Activated CD8-positive, alpha-beta memory T cell treated with anti-CD3 and anti-CD28 coated beads for 24 hours (primary cell): ENCODE data around the gene ACAD8.

Source experiments
- DNase-seq: peaks from one replicate; pipeline ENCODE4 v3.0.0-alpha.2; 2020

ACAD8 gene

DNA sequence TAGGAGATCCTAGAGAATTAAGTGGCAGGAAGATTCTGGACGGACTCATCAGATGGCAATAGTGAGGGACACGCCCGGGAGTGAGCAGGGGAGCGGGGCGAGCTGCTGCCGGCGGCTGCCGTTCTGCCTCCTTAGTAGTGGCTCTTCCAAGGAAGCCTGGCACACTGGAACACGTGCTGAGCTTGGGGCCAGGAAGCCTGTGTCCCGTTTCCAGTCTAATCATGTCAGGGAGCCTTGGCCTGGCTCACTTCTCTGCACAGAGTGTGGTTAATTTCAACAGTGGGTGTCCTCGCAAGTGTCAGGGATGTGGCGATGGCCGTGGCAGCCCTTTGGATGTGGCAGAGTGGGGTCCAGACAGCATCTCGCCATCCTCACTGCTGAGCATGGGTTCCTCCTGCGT, 39.3 kb downstream of the ACAD8 start:
- no peak for DNase-seq

DNA sequence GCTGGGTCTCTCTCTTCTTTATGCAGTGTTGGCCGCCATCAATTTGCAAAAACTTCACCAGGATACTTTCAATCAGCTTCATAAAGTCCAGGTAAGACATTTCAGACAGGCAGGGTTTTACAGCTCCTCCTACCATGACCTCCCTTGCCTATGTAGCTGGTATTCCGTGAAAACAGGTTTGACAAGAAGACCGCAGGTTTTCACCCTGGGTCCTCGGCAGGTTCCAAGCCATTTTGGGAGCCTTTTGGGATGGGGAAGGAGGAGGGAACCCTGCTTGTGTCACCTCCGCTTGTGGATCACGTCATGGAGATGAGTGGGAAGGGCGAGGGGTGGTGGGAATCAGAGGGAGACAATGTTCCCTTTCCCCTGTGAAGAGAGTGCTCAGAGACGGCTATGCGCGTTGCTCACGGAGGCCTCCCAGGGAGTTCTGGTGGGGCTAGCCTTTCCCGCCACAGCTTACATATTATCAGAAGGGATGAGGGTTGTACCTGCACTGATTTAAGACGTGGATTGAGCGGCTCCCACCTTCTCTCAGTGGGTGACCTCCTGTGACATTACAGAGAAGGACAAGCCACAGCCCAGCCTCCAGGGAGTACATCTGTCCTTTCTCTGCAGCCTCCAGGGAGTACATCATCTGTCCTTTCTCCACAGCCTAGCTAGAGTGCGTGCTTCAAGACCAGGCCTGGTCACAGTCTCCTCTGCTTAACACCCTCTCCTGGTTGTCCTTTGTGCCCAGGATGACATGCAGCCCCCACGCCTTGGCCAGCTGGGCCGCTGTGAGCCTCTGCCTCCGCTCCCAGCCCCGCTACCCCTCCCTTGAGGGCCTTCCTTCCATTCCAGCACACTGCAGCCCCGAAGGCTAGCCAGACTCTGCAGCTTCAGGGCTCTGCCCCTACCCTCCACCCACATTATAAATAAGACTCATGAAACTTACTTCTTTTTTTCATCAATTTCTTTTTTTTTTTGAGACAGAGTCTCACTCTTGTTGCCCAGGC, 40.0 kb downstream of the ACAD8 start:
- peak; percentile 35 for DNase-seq

DNA sequence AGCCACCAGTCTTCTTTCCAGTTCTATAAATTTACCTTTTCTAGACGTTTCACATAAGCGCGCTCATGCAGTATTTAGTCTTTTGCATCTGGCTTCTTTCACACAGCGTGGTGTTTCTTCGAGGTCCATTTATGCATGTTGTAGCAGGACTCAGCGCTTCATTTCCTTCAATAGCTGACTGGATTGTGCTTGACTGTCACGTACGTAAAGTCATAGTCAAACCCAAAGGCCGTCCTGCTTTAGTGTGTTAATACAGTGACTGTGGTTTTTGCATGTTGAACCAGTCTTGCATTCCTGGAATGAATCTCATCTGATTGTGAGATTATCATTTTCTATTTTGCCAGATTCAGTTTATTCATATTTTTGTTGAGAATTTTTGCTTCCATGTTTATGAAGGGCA, 41.3 kb downstream of the ACAD8 start:
- no peak for DNase-seq

DNA sequence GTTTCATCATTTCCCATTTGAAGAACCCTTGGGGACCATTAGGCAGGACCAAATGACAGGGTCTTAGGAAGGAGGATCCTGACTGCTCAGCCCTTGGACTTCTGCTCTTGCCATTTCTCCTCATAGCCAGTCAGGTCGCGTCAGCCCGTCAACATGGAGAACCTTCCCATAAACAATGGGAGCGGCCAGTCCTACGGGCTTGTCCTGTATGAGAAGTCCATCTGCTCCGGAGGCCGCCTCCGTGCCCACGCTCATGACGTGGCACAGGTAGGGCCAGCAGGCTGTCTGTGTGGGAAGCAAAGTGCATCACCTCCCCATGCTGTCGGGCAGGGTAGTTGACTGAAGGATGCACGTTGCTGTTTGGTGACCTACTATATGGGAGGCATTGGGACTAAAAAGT, 58.9 kb downstream of the ACAD8 start:
- no peak for DNase-seq

DNA sequence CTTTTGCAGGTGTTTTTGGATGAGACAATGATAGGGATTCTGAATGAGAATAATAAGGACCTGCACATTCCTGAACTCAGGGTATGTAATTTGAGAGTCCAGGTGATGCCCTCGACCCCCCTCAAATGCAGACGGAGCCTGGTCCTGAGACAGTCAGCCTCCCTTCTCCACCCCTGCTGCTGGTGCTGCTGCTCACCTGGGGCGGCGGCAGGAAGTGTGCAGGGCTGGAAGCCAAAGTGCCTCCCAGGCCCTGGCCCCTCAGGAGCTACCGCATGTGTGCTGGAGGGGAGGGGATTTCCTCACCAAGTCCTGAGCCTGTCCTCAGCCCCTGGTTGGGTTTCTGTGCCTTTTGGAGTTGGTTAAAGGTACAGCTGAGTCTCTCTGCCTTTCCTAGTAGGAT, 59.4 kb downstream of the ACAD8 start:
- no peak for DNase-seq

DNA sequence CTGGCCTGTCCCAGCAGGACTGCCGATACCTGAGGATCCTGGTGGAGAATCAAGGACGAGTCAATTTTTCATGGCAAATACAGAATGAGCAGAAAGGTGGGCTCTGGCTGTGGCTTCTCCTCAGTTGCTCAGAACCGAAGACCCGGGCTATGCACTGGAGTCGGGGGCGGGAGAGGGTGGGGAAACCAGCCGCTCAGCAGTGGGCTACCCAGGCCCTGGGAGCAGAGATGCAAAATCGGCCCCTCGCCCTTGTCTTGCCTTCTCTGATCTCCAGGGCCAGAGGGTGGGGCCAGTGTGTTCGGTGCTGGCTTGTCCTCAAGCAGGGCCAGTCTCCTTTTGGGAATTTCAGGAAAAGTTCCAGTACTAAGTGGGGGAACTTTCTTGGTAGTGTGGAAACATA, 60.0 kb downstream of the ACAD8 start:
- DNase-seq: no peak

DNA sequence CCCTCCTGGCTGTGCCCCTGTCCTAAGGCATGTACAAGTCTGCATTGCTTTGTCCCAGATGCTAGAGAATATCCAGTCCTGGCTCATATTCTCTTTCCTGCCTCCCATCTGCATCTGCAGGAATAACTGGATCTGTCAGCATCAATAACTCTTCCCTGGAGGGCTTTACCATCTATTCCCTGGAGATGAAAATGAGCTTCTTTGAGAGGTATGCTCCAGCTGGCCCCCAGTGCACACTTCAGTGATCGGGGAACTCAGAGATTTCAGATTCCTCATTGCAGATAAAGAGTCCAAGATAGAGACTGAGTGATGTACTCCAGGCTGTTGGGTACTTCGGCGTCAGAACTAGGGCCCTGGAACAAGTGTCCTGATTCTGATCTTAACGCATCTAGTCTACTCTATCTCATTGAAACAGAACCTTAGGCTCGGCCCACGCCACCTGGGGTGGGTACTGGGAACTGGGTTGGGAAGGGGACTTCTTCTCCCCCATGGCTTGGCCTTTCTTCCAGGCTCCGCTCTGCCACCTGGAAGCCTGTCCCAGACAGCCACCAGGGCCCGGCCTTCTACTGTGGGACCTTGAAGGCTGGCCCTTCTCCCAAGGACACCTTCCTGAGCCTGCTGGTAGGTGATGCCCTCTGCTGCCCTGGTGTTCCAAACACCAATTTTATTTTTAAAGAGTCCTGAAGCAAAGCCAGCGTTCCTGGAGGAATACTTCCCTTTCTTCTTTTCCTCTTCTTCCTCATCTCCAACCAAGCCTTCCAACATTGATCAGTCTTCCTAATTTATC, 60.6 kb downstream of the ACAD8 start:
- no peak for DNase-seq
